GM18508 (cell line): ENCODE data around the gene LCNL1.

Experiments used
- ATAC-seq: cut with Tn5 transposase; IDR thresholded peaks from one replicate; pipeline ENCODE4 v1.9.1; 2021; ENCODE audit warnings: moderate number of reproducible peaks; ENCODE audit not compliant: insufficient read depth, unreplicated experiment

LCNL1 gene

DNA sequence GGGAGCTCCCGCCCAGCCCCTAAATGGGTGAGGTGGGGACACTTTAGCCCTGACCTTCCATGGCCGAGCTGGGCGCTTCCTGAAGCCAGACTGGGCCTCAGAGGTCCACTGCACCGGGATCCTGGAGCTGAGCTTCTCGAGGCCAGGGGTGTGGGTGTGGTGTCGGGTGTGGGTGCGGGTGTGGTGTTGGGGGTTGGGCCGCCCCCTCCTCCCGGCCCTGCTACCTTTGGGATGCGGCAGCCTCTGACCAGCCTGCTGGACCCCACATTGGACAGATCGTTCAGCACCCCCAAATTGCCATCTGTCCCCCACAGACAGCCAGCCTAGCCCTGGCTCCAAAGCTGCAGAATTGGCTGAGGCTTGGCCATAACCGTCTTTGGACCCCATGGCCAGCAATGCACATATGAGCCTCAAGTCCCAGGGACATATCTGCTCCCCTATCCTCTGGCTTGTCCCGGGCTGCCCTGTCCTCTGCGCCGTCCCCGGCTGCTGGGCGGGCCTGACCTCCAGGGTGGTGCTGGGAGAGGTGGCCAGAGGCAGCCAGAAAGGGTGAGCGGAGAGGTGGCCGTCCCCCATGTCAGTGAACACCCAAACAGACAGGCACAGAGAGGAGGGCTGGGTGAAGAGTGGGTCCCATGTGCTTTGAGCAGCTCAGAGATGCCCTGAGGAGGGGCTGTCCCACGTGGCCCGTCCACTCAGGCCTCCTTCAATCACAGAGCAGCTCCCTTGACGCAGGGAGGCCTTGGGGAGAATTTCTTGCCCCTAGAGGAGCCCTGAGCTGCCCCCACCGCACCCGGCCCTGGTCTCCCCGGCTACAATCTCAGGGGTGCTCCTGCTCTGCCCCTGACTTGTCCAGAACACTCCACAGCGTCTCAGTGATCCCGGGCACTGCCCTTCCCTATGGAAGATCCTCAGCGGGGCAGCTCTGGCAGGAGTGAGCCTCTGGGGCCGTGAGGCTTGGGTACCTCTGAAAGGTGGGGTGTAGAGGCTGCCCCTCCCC is 8.9 kb upstream of the LCNL1 start:
- no peak for ATAC-seq

DNA sequence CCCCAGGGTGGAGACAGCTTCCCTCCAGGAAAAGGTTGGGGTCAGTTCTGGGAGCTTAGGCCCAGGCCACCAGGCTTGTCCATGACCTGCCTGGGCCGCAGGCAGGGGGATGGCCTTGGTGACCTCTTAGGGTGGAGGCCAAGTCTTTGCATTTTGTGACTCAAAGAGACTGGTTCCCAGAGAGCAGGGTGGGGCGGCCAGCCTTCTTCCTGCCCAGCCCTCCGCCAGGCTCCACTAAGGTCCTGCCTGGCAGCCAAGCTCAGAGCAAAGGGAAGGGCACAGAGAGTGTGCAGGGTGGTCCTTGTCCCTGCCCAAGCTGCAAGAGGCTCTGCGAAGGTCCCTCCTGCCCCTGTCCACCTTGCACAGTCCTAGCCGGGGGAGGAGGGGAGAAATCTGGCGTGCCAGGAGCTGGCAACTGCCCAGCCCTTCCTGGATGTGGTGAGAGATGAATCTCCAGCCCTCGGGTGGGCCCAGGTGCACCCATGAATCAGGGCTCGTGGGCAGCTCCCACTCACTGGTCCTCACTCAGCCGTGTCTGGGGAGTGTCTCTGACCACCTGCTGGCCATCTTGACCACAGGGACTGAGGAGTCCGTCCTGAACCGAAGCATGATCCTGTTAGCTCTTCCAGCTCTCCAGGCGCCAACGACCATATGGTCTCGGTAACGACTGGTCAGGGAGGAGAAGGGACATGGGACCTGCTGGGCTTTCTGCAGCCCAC is 7.8 kb upstream of the LCNL1 start:
- ATAC-seq, result no peak

- no peak for ATAC-seq
Observed at GRCh38 chr9:136975644-136976043, 7.1 kb upstream of the LCNL1 start.

- ATAC-seq, result no peak
Observed at GRCh38 chr9:136977223-136977622, 5.6 kb upstream of the LCNL1 start, which contains the start of gene PTGDS. Gene PTGDS (plus strand): TSS chr9:136977504. CDS start chr9:136977579, 75 bp downstream.

DNA sequence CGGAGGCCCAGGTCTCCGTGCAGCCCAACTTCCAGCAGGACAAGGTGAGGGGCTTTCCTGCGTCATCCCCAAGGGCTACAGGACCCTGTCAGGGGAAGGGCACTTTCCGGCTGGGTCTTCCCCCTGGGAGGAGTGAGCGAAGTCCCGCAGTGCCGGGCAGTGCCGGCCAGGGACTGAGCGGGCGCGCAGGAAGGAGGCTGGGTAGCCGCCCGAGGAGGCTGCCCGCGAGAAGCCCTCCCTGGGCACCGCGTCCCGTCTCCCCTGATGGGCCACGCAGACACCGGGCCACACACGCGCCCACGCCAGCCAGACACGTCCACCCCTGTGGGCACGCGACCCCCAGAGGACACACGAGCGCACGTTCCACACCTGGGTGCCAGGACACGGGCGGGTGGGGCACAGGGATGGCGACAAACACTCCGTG is 5.1 kb upstream of the LCNL1 start:
- no peak for ATAC-seq

DNA sequence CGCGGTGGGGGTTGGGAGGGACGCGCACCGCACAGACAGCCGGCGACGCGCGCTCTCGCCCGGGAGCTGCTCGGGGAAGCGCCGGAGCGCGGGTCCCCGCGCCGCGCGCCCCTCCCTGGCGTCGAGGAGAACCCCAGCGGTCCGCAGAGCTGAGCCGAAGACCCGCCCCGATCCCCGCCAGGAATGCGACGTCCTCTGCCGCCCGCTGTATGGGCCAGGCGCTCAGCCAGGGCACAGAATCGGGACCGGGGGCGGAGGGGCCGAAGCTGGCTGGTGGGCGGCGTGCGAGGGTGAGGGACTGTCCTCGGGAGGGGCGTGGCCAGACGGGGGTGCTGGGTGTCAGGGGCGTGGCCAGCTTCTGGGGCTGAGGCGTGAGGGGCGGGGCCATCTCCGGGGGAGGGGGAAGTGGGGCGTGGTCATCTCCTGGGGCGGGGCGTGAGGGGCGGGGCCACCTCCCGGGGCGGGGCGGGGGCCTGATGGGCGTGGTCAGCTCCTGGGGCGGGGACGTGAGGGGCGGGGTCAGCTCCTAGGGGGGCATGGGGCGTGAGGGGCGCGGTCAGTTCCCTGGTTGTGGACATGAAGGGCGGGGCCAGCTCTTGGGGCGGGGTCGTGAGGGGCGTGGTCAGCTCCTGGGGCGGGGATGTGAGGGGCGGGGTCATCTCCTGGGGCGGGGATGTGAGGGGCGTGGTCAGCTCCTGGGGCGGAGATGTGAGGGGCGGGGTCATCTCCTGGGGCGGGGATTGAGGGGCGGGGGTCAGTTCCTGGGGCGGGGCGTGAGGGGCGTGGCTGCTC is 4.5 kb upstream of the LCNL1 start:
- ATAC-seq, result no peak

DNA sequence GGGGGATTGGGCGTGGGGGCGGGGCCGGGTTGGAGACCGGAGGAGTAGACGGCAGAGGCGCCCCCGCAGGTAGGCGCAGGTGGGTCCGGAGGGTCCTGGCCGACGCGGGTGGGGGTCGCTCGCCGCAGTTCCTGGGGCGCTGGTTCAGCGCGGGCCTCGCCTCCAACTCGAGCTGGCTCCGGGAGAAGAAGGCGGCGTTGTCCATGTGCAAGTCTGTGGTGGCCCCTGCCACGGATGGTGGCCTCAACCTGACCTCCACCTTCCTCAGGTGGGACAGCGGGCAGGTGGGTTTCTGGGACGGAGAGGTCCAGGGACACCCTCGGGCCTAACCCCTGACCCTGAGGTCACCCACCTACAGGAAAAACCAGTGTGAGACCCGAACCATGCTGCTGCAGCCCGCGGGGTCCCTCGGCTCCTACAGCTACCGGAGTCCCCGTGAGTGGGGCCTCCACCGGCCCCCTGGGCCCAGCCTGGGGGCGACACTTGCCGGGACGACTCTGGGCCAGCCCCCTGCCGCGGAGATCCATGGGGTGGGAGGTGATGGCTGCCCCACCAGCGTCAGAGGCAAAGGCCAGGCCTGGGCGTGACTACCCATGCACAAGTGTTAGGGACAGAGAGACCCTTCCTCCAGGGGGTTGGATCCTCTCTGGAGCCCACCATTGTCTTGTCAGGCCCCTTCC is 3.8 kb upstream of the LCNL1 start:
- no peak for ATAC-seq

DNA sequence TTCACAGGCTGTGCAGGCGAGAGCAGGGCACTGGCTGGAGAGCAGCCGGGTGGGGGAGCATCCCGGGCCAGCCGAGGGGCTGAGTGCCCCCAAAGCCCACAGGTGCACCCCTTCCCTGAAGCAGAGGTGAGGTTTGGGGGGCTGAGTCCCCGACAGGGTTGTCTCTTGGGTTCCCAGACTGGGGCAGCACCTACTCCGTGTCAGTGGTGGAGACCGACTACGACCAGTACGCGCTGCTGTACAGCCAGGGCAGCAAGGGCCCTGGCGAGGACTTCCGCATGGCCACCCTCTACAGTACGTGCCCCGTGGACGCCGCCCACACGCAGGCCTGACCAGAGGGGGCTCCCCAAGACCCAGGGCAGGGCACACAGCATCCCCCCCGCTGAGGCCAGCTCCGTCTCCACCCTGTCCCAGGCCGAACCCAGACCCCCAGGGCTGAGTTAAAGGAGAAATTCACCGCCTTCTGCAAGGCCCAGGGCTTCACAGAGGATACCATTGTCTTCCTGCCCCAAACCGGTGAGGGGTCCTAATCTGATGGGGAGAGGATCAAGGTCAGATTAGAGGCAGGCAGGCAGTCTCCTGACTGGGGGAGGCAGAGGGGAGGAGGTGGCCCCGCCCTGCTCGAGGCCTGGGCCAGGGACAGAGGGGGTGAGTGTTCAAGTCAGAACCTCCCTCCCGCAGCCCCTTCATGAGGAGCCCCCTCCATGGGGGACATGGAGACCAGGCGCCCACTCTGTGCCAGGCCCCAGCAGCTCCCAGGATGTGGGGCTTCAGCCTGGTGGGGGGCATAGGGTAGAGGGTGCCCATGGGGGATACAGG is 2.8 kb upstream of the LCNL1 start:
- ATAC-seq, result no peak

DNA sequence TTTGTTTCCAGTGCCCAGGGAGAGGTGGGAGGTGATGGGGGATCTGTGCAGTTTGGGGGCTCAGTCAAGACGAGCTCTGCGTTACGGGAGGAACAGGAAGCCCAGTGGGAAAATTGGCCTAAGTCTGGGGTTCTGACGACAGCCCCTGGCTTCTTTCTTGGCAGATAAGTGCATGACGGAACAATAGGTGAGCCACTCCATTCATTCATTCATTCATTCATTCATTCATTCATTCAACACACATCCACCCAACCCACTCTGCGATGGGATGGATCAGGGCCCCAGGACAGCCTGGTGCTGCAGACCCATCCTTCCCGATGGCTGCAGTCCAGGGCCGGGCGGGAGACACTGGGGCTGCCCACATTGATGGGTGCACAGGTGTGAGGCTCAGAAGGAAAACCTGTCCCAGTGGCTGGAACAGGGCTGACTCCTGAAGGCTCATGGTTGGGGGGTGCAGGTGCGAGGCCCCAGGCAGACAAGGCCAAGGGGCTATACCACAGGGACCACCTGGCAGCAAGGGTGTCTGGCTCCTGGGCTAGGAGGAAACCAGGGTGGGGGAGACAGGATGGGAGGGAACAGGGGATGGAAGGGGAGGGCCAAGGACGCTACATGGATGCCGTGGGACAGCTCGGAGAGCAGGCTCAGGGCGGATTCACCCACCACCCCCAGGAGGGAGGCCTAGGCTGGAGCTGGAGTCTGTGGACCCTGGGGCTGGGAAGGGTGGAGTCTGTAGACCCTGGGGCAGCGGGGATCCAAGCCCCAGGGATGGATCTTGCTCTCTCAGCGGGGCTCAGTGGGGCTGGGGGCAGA is 1.9 kb upstream of the LCNL1 start:
- ATAC-seq, result no peak

DNA sequence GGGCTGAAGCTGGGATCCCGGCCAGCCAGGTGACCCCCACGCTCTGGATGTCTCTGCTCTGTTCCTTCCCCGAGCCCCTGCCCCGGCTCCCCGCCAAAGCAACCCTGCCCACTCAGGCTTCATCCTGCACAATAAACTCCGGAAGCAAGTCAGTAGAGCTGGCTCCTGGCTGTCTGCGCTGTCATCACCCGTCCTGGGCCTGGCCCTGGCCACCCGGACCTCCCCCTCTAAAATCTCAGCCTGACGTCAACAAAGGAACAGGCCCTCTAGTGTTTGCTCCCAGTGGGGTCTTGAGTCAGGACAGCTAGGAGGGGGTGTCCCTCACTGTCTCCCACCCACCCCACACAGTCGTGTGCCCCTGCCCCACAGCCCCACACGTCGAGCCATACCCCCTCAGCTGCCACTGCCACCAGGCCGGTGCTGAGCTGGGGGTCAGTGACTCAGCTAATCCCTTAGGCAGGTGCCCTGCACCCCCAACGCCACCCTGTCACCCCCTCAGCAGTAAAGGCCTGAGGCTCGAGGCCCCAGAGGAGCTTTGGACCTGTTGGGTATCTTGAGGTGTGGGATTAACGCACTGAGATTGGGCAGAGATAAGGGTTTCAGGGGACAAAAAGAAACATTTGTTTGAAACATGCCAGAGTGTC is 1.1 kb upstream of the LCNL1 start:
- ATAC-seq, result no peak

DNA sequence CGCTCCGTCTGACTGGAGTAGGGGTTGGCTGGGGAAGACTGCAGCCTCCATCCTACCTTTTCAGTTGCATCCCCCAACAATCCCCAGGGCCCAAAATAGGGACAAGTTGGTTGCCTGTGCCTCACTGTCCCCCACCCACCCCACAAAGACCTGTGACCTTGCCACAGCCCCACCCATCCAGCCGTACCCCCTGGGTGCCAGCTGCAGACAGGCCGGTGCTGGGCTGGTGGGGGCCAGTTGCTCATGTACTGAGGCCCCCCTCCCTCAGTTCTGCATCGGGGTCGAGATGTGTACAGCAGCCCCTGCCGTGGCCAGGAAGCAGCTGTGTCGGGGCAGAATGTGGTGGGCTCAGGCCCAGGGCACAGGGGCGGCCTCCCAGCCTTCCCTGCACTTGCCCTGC is 374 bp downstream of the LCNL1 start:
- no peak for ATAC-seq

DNA sequence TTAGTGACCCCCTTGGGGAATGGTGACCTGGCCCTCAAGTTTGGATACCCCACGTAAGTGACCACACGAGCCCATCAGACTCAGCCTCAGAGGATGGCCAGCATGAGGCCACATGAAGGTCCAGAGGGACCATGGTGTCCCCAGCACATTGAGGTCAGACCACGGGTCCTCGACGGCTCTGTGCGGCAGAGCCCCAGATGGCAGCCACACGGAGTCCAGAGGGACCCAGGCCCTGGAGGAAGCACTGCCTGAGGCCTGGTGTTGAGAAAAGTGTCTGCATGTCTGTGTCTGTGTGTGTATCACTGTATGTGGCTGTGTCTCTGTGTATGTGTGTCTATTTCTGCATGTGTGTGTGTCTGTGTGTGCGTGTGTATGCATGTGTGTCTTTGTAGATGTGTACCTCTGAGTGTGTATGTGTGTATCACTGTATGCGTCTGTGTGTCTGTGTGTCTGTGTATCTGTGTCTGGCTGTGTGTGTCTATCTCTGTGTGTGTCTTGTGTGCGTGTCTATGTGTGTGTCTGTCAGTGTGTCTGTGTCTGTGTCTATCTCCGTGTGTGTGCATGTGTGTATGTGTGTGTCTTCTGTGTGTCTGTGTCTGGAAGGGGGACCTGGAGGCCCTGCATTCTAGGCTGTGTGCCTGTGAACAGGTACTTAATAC is 992 bp downstream of the LCNL1 start:
- ATAC-seq, result no peak

DNA sequence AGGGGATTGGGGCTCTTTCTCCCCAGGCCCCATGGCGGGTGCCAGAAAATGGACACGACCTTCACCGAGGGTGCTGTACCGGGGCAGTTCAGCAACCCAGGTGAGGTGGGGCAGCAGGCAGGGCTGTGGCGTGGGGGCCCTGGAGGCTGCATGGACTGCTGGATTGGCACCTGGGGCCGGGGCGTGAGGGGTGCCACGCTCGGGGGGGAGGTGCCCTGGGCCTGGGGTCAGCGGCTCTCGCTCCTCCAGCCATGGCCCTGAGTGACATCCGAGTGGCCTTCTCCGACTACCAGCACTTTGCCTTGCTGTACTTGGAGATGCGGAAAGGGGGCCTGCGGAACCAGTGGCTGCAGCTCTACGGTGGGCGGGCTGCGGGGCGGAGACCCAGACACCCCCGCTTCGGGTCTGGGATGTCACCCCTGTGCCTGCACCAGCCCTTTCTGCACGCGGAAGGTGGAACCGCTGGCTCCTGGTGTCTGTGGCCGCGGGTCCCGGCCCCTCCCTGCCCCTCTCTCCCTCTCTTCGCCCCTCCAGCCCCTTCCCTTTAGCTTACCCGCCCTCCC is 1.8 kb downstream of the LCNL1 start:
- no peak for ATAC-seq

- ATAC-seq, result no peak
Observed at GRCh38 chr9:136985027-136985602, 2.3 kb downstream of the LCNL1 start.

DNA sequence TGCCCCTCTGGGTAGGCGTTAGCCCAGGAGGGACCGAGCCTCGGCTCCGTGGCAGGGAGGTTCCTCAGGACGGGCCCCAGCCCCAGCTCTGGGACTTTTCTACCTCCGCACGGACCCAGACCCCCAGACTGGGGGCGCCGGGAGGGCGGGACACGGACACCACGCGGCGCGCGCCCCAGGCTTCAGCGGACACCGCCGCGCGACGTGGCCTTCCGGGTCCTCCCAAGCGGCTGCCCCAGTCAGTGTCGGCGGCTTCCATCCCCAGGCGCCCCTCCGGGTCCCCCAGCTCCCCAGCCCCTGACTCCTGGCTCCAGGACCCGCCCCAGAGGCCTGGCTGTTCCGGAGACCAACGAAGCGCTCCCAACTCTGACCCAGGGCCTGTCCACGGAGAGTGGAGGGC is 3.1 kb downstream of the LCNL1 start:
- no peak for ATAC-seq

- ATAC-seq, result no peak
Observed at GRCh38 chr9:136988872-136989271, 6.1 kb downstream of the LCNL1 start.
